ENCODE measurements around the gene NPTX1.

DNA sequence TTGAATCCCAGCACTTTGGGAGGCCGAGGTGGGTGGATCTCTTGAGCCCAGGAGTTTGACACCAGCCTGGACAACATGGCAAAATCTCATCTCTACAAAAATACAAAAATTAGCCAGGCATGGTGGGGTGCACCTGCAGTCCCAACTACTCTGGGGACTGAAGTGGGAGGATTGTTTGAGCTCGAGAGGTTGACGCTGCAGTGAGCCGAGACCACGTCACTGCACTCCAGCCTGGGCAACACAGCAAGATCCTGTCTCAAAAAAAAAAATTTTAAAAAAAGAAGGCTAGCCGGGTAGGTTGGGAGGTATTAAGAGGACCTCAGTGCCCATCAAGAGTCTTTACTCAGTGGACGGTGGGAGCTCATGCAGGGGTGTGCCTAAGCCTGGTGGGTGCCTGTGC, 3.8 kb upstream of the NPTX1 start:
- no peak for TF ChIP-seq ARNT (IDR thresholded peaks at IDR 0.05)
- TF ChIP-seq ZNF384 (IDR thresholded peaks at IDR 0.05), result no peak
- no peak for TF ChIP-seq CTBP1 (IDR thresholded peaks at IDR 0.05; ENCODE audit: borderline replicate concordance)
- no peak for TF ChIP-seq SUZ12 (IDR thresholded peaks at IDR 0.05)
- no peak for TF ChIP-seq FOXK2 (IDR thresholded peaks at IDR 0.05)
- TF ChIP-seq FOXM1 (IDR thresholded peaks at IDR 0.05; ENCODE audit: borderline replicate concordance), result no peak
- TF ChIP-seq TARDBP (IDR thresholded peaks at IDR 0.05), result no peak
- no peak for TF ChIP-seq NFRKB (IDR thresholded peaks at IDR 0.05)
- no peak for TF ChIP-seq LEF1 (IDR thresholded peaks at IDR 0.05; ENCODE audit: borderline replicate concordance)
- no peak for TF ChIP-seq SP1 (IDR thresholded peaks at IDR 0.05)

Data from HEK293T (cell line).